LNCaP clone FGC (cell line): ENCODE data around the gene NR1H4.

Experiments used
- DNase-seq: peaks from one replicate; pipeline ENCODE4 v3.0.0-alpha.2; 2011; ENCODE audit warnings: low read depth
- H3K4me3 ChIP-seq: 2 replicates; pipeline ENCODE4 v1.5.1; 2011; ENCODE audit warnings: mild to moderate bottlenecking, low read depth, low read length, control low read depth
- CTCF ChIP-seq: IDR thresholded peaks from 2 replicates; pipeline ENCODE4 v1.5.1; 2012; ENCODE audit warnings: mild to moderate bottlenecking; ENCODE audit not compliant: control insufficient read depth, insufficient read depth; ENCODE audit errors: extremely low read depth

The NR1H4 gene

GRCh38 chr12:100521958-100522357, 48.3 kb downstream of the NR1H4 start:
- no peak for TF ChIP-seq CTCF
- no peak for DNase-seq
- H3K4me3 ChIP-seq = no peak overlapping the region

- H3K4me3 ChIP-seq = no peak overlapping the region
- DNase-seq = no peak
Observed at GRCh38 chr12:100528034-100528433, 54.4 kb downstream of the NR1H4 start.

GRCh38 chr12:100528471-100529127, 54.9 kb downstream of the NR1H4 start:
- DNase-seq = no peak
- TF ChIP-seq CTCF = no peak
- H3K4me3 ChIP-seq = no peak overlapping the region

More at GRCh38 chr12:100528034-100528433, 54.4 kb downstream of the NR1H4 start:
- TF ChIP-seq CTCF = no peak

- no peak for DNase-seq
- TF ChIP-seq CTCF = no peak
- no peak overlapping the region for H3K4me3 ChIP-seq
Observed at GRCh38 chr12:100529756-100530350, 56.2 kb downstream of the NR1H4 start.

GRCh38 chr12:100533376-100533775, 59.7 kb downstream of the NR1H4 start:
- no peak for DNase-seq
- H3K4me3 ChIP-seq = no peak overlapping the region
- no peak for TF ChIP-seq CTCF

GRCh38 chr12:100534625-100535227, 61.1 kb downstream of the NR1H4 start:
- no peak overlapping the region for H3K4me3 ChIP-seq
- peak; percentile 2 for DNase-seq
- no peak for TF ChIP-seq CTCF
